H1 (cell line): ENCODE results near the gene TEX48. TPM values are rescaled to one million over a fixed set of nuclear protein-coding genes. Genes with fewer than 3 reads are reported as not detected.

Source experiments
- CTCF ChIA-PET: fragments of 300-600 bp; sonication (Branson Sonifier 250); formaldehyde crosslinking; loops from one replicate; lab custom pipeline; 2021; ENCODE audit not compliant: partially characterized antibody; lab: Charles Lee
- POLR2A ChIA-PET: fragments of 300-600 bp; sonication (Branson Sonifier 250); formaldehyde crosslinking; loops from one replicate; lab custom pipeline; 2021; ENCODE audit warnings: inconsistent platforms; ENCODE audit not compliant: partially characterized antibody; lab: Charles Lee
- DNase-seq, 2 experiments: peaks; one replicate each; pipeline versions ENCODE4 v3.0.0 to v3.0.0-alpha.2; 2010 to 2022; ENCODE audit warnings: low spot score in 2 of 2, low read depth in 1 of 2, mixed read lengths in 1 of 2
- FAIRE-seq: peaks from 2 replicates; lab custom pipeline; 2011; peaks lifted over from hg19 to GRCh38; lab: Jason Lieb, UNC
- H2AFZ ChIP-seq: 2 replicates; pipeline ENCODE4 v1.8.1; 2012; ENCODE audit warnings: low read length, inconsistent platforms
- H2AK5ac ChIP-seq: 2 replicates; pipeline ENCODE4 v1.6.1; 2013; ENCODE audit warnings: low read depth, low read length
- H2BK120ac ChIP-seq: replicated peaks from 2 replicates; pipeline ENCODE3; 2013; ENCODE audit warnings: low read depth, low read length, inconsistent platforms
- H2BK12ac ChIP-seq: 2 replicates; pipeline ENCODE4 v1.6.1; 2013; ENCODE audit warnings: low read depth, low read length
- H2BK15ac ChIP-seq: 2 replicates; pipeline ENCODE4 v1.6.1; 2013; ENCODE audit warnings: low read length
- H2BK20ac ChIP-seq: 2 replicates; pipeline ENCODE4 v1.6.1; 2013; ENCODE audit warnings: low read length
- H2BK5ac ChIP-seq: 2 replicates; pipeline ENCODE4 v1.6.1; 2013; ENCODE audit warnings: low read depth, low read length
- H3K14ac ChIP-seq: 2 replicates; pipeline ENCODE4 v1.6.1; 2013; ENCODE audit warnings: inconsistent platforms; ENCODE audit not compliant: insufficient read length
- H3K18ac ChIP-seq: 2 replicates; pipeline ENCODE4 v1.6.1; 2013; ENCODE audit warnings: low read length; ENCODE audit errors: extremely low read depth
- H3K23ac ChIP-seq: 2 replicates; pipeline ENCODE4 v1.6.1; 2013; ENCODE audit warnings: inconsistent platforms; ENCODE audit not compliant: insufficient read length
- H3K23me2 ChIP-seq: 2 replicates; pipeline ENCODE4 v1.6.1; 2013; ENCODE audit warnings: low read depth, low read length
- H3K27ac ChIP-seq: 2 replicates; pipeline ENCODE4 v1.6.1; 2011; ENCODE audit warnings: low read depth, low read length, inconsistent platforms
- H3K27me3 ChIP-seq, 4 experiments: replicated peaks in 1 of 4; 1 replicate in 1 of 4; 2 replicates in 3 of 4; pipeline versions ENCODE4 v1.6.1 to v1.8.1; 2011 to 2013; ENCODE audit warnings: low read length in 3 of 4, mild to moderate bottlenecking in 3 of 4, inconsistent platforms in 2 of 4, mixed read lengths in 2 of 4, moderate library complexity in 1 of 4; ENCODE audit not compliant: control insufficient read depth in 3 of 4, insufficient read depth in 3 of 4; ENCODE audit errors: extremely low read depth in 1 of 4
- H3K36me3 ChIP-seq, 4 experiments: 2 replicates each; pipeline versions ENCODE4 v1.6.1 to v1.8.1; 2011 to 2013; ENCODE audit warnings: mild to moderate bottlenecking in 4 of 4, low read length in 3 of 4, moderate library complexity in 2 of 4, control low read depth in 1 of 4, inconsistent platforms in 1 of 4; ENCODE audit not compliant: insufficient read depth in 4 of 4, control insufficient read depth in 2 of 4
- H3K4ac ChIP-seq: replicated peaks from 2 replicates; pipeline ENCODE3; 2013; ENCODE audit warnings: low read length, low read depth, mixed read lengths, inconsistent platforms; ENCODE audit not compliant: insufficient read length
- H3K4me1 ChIP-seq, 4 experiments: replicated peaks in 1 of 4; 1 replicate in 1 of 4; 2 replicates in 3 of 4; pipeline versions ENCODE4 v1.6.1 to v1.8.1; 2011 to 2013; ENCODE audit warnings: low read length in 3 of 4, inconsistent platforms in 2 of 4, mixed read lengths in 1 of 4; ENCODE audit not compliant: insufficient read depth in 4 of 4, control insufficient read depth in 3 of 4
- H3K4me2 ChIP-seq, 2 experiments: 2 replicates each; pipeline versions ENCODE4 v1.6.1 to v1.8.1; 2011 to 2013; ENCODE audit warnings: low read depth in 2 of 2, low read length in 2 of 2, control low read depth in 1 of 2, inconsistent platforms in 1 of 2, mild to moderate bottlenecking in 1 of 2; ENCODE audit not compliant: insufficient read depth in 1 of 2
- H3K4me3 ChIP-seq, 4 experiments: fragments of 200-600, 300-600 bp in 1 of 4; sonication (generic), shearing (Covaris generic), sonication (Bioruptor Twin) in 1 of 4; 2 replicates each; pipeline versions ENCODE4 v1.5.1 to v1.8.1; 2011 to 2016; ENCODE audit warnings: low read length in 4 of 4, low read depth in 3 of 4, control low read depth in 2 of 4, inconsistent platforms in 2 of 4, mild to moderate bottlenecking in 2 of 4, mixed read lengths in 1 of 4, moderate library complexity in 1 of 4; ENCODE audit not compliant: insufficient read depth in 2 of 4; ENCODE audit errors: extremely low read depth in 1 of 4
- H3K56ac ChIP-seq: replicated peaks from 2 replicates; pipeline ENCODE3; 2013; ENCODE audit warnings: low read depth, mild to moderate bottlenecking, mixed read lengths, low read length, inconsistent platforms; ENCODE audit not compliant: insufficient read length
- H3K79me1 ChIP-seq: 2 replicates; pipeline ENCODE4 v1.6.1; 2013; ENCODE audit warnings: low read depth, low read length, control low read depth
- H3K79me2 ChIP-seq, 2 experiments: 2 replicates each; pipeline versions ENCODE4 v1.6.1 to v1.8.1; 2012 to 2013; ENCODE audit warnings: low read length in 2 of 2, mild to moderate bottlenecking in 2 of 2, inconsistent platforms in 1 of 2; ENCODE audit not compliant: insufficient read depth in 2 of 2, control insufficient read depth in 1 of 2
- H3K9ac ChIP-seq, 4 experiments: replicated peaks in 1 of 4; 1 replicate in 1 of 4; 2 replicates in 3 of 4; pipeline versions ENCODE4 v1.6.1 to v1.8.1; 2011 to 2013; ENCODE audit warnings: low read depth in 3 of 4, low read length in 3 of 4, control low read depth in 2 of 4, mild to moderate bottlenecking in 2 of 4, moderate library complexity in 2 of 4, inconsistent platforms in 1 of 4; ENCODE audit errors: extremely low read depth in 1 of 4
- H3K9me3 ChIP-seq, 2 experiments: 2 replicates each; pipeline versions ENCODE4 v1.6.1 to v1.8.1; 2012 to 2013; ENCODE audit warnings: mild to moderate bottlenecking in 2 of 2, moderate library complexity in 2 of 2, control low read depth in 1 of 2, inconsistent platforms in 1 of 2, low read depth in 1 of 2, low read length in 1 of 2, mixed read lengths in 1 of 2; ENCODE audit not compliant: insufficient read depth in 2 of 2
- H4K20me1 ChIP-seq, 2 experiments: replicated peaks in 1 of 2; 2 replicates each; pipeline versions ENCODE3 to v1.8.1; 2011 to 2013; ENCODE audit warnings: inconsistent platforms in 2 of 2, low read length in 2 of 2, mild to moderate bottlenecking in 1 of 2; ENCODE audit not compliant: insufficient read depth in 2 of 2, control insufficient read depth in 1 of 2
- H4K5ac ChIP-seq: 2 replicates; pipeline ENCODE4 v1.6.1; 2013; ENCODE audit warnings: low read length, low read depth, mixed read lengths, inconsistent platforms; ENCODE audit not compliant: insufficient read length
- H4K8ac ChIP-seq: 2 replicates; pipeline ENCODE4 v1.8.0; 2013; ENCODE audit warnings: mild to moderate bottlenecking, moderate library complexity, low read length, inconsistent platforms; ENCODE audit not compliant: insufficient read depth; ENCODE audit errors: extremely low read depth
- H4K91ac ChIP-seq: replicated peaks from 2 replicates; pipeline ENCODE3; 2013; ENCODE audit warnings: low read length, mixed read lengths, inconsistent platforms; ENCODE audit not compliant: insufficient read length
- FOSL1 ChIP-seq: IDR thresholded peaks from 2 replicates; pipeline ENCODE4 v1.6.1; 2011; ENCODE audit warnings: mild to moderate bottlenecking, low read depth, low read length, moderate library complexity; ENCODE audit not compliant: insufficient read depth
- KDM5A ChIP-seq: fragments of 200-600 bp; IDR thresholded peaks from 2 replicates; pipeline ENCODE4 v1.7.1; 2012; ENCODE audit warnings: mild to moderate bottlenecking, low read length, inconsistent platforms, mixed read lengths
- RAD21 ChIP-seq, 2 experiments: IDR thresholded peaks in 1 of 2; conservative IDR thresholded peaks in 1 of 2; 2 replicates each; pipeline ENCODE4 v1.6.1; 2011; ENCODE audit warnings: low read depth in 2 of 2, low read length in 2 of 2, improper control_type of control experiment in 1 of 2, inconsistent platforms in 1 of 2, mild to moderate bottlenecking in 1 of 2, moderate library complexity in 1 of 2
- SAP30 ChIP-seq: fragments of 300-600 bp; sonication (generic); IDR thresholded peaks from 2 replicates; pipeline ENCODE4 v1.7.1; 2012; ENCODE audit warnings: low read length, moderate library complexity, mild to moderate bottlenecking, inconsistent platforms; ENCODE audit not compliant: insufficient read depth, insufficient replicate concordance
- TEAD4 ChIP-seq: IDR thresholded peaks from 2 replicates; pipeline ENCODE4 v1.6.1; 2012; ENCODE audit warnings: low read depth, low read length, inconsistent platforms, mixed read lengths
- whole genome bisulfite sequencing, 2 experiments: shearing (Covaris generic) in 1 of 2; methylation state at CpG; one replicate each; pipeline versions ENCODE4 v1.1.6 to v1.1.7; 2013 to 2015; ENCODE audit warnings: low lambda C conversion rate in 2 of 2, mixed read lengths in 2 of 2, inconsistent platforms in 1 of 2, low coverage in 1 of 2, missing lambda C conversion rate in 1 of 2; ENCODE audit not compliant: insufficient replicate concordance in 2 of 2, insufficient coverage in 1 of 2, insufficient read length in 1 of 2; ENCODE audit errors: extremely low coverage in 1 of 2, missing lambda C conversion rate in 1 of 2; 5-methylcytosine and 5-hydroxymethylcytosine counted together
- polyA plus RNA-seq, 7 experiments: library from polyadenylated mRNA; depleted of rRNA in 3 of 7; stranded (reverse) in 5 of 7; unstranded in 2 of 7; fragments of >200 nt in 5 of 7; fragments of 200-250 nt in 2 of 7; gene quantifications; 1 replicate in 5 of 7; 2 replicates in 1 of 7; 4 replicates in 1 of 7; pipeline versions ENCODE4 v1.2.1 to v1.2.3, GENCODE V29; 2011 to 2013; ENCODE audit warnings: missing spikeins in 2 of 7, mixed read lengths in 2 of 7
- total RNA-seq: library from RNA; stranded (reverse); fragmentation: NEBNext Ultra II Directional; extraction: Animal tissue kit (Norgen Biotek cat#: 25700); gene quantifications from 2 replicates; pipeline ENCODE4 v1.2.1, GENCODE V29; 2021

Gene TEX48
- total and polyA plus RNA-seq, 2 of the 8 experiments (the other 6 are each of a cell fraction or from before 2014, with no cell fraction given), result not detected

DNA sequence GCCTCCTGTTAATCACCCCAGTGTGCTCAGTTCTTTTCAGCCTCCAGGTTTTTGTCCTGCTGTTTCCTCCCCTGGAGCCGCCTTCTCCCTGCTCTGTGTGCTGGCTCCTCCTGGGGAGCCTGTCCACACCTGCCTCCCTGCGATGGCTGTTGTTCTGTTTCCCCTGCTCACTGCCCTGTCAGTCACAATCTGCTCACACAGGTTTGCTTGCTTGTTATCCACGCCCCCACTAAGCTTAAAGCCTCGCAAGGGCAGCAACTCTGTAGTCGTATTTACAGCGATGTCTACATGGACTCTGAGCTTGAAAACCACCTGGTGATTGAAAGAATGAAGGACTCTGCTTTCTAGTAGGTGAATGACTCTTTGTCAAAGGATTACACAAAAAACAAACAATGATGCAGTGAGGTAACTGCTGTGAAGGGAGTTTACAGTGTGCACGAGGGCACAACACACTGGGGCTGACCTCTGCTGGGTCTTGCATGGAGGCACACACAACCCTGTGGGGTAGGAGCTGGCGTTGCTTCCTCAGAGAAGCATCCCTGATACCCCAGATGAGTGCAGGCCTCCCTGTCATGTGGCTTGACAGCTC, 39.6 kb upstream of the TEX48 start:
- Histone ChIP-seq H3K9ac (no peak overlapping the region), H4K8ac (no peak overlapping the region), H3K9me3 (no peaks in the 10 kb centered on the region), H3K4ac (no peak overlapping the region), H3K27me3 (no peaks in the 10 kb centered on the region; a peak in 1 of 7 replicates), H3K79me1 (no peaks in the 10 kb centered on the region), H2BK120ac (no peak overlapping the region), H3K27ac (no peak overlapping the region), H3K18ac (no peak overlapping the region), H3K14ac (no peak overlapping the region), H4K5ac (no peak overlapping the region), H3K4me2 (no peak overlapping the region), H2BK12ac (no peak overlapping the region), H4K20me1 (no peaks in the 10 kb centered on the region), H2BK20ac (no peak overlapping the region), H2BK15ac (no peak overlapping the region), H2BK5ac (no peak overlapping the region), H3K36me3 (no peaks in the 10 kb centered on the region), H3K4me1 (no peaks in the 10 kb centered on the region), H3K23ac (no peak overlapping the region), H3K23me2 (no peaks in the 10 kb centered on the region), H3K79me2 (no peaks in the 10 kb centered on the region), H3K56ac (no peak overlapping the region), H2AK5ac (no peak overlapping the region), H3K4me3 (no peak overlapping the region), H2AFZ (no peak overlapping the region), H4K91ac (no peak overlapping the region)
- CTCF ChIA-PET, result interaction anchor here (0.9 to 1.7 kb wide), 4 partner anchors 11 to 186 kb away, joined by 3 to 7 read pairs (median 4); no protein-coding TSS in a partner anchor
- 82% methylated on average over 8 of the region's 8 CpGs; no CpG with 5 or more reads in 1 of the 2 experiments for WGBS, 2 experiments
- TF ChIP-seq SAP30 (no peak), FOSL1 (no peak), RAD21 (IDR thresholded peaks at IDR 0.05 in 1 of 2, conservative IDR thresholded peaks at IDR 0.05 in 1 of 2; ENCODE audit: low read depth in 2 of 2, low read length in 2 of 2) (no peak), TEAD4 (no peak), KDM5A (no peak)
- FAIRE-seq, result no peak
- POLR2A ChIA-PET, result no interaction called here
- DNase-seq, result no peak
